K562 (cell line): ENCODE results near the gene PTPN14.

Experiments
- CBX3 ChIP-seq, 2 experiments: IDR thresholded peaks; 1 replicate in 1 of 2; 2 replicates in 1 of 2; pipeline ENCODE4 v1.6.1; 2012; ENCODE audit warnings: inconsistent platforms in 2 of 2, low read length in 2 of 2, borderline replicate concordance in 1 of 2, control low read depth in 1 of 2
- EWSR1 ChIP-seq: fragments of 450-650 bp; IDR thresholded peaks from 2 replicates; pipeline ENCODE4 v1.6.1; 2018; ENCODE audit warnings: borderline replicate concordance, mild to moderate bottlenecking, low read depth, moderate library complexity; ENCODE audit not compliant: partially characterized antibody
- MAZ ChIP-seq, 2 experiments: fragments of 450-650 bp in 1 of 2; sonication (generic) in 1 of 2; formaldehyde crosslinking; IDR thresholded peaks in 1 of 2; conservative IDR thresholded peaks in 1 of 2; 2 replicates each; pipeline versions ENCODE4 v1.4.0 to v1.5.0; 2020; ENCODE audit warnings: mild to moderate bottlenecking in 1 of 2, missing genetic modification reagents in 1 of 2
- NFXL1 ChIP-seq: fragments of 450-650 bp; formaldehyde crosslinking; IDR thresholded peaks from 2 replicates; pipeline ENCODE4 v1.4.0; 2021; ENCODE audit warnings: mild to moderate bottlenecking
- POLR2AphosphoS5 ChIP-seq: IDR thresholded peaks from 2 replicates; pipeline ENCODE4 v1.6.1; 2011; ENCODE audit warnings: mild to moderate bottlenecking, low read depth, low read length, moderate library complexity; ENCODE audit not compliant: control insufficient read depth, insufficient read depth
- POLR3A ChIP-seq: IDR thresholded peaks from 2 replicates; pipeline ENCODE4 v1.6.1; 2011; ENCODE audit warnings: borderline replicate concordance, mild to moderate bottlenecking, moderate library complexity; ENCODE audit not compliant: insufficient read length, insufficient read depth; ENCODE audit errors: extremely low read depth
- SAFB ChIP-seq: fragments of 200-400 bp; formaldehyde crosslinking; IDR thresholded peaks from 2 replicates; pipeline ENCODE4 v1.6.1; 2017; ENCODE audit warnings: low read depth, low read length, borderline replicate concordance
- SMARCC2 ChIP-seq: fragments of 450-650 bp; IDR thresholded peaks from 2 replicates; pipeline ENCODE4 v1.6.1; 2017; ENCODE audit warnings: antibody characterized with exemption, moderate library complexity, mild to moderate bottlenecking, low read depth
- SMARCE1 ChIP-seq: fragments of 450-650 bp; IDR thresholded peaks from 2 replicates; pipeline ENCODE4 v1.7.1; 2016; ENCODE audit warnings: mild to moderate bottlenecking
- TAF9B ChIP-seq: fragments of 450-650 bp; IDR thresholded peaks from 2 replicates; pipeline ENCODE4 v1.6.1; 2018; ENCODE audit warnings: mild to moderate bottlenecking; ENCODE audit not compliant: partially characterized antibody
- ZNF589 ChIP-seq: fragments of 200-800 bp; sonication (Bioruptor generic); IDR thresholded peaks from 2 replicates; pipeline ENCODE4 v1.6.1; 2016; ENCODE audit warnings: low read depth, missing genetic modification characterization, missing compliant biosample characterization
- TF ChIP-seq, protein P1 (sequence below), 2 experiments: fragments of 450-650 bp in 1 of 2; sonication (generic) in 1 of 2; formaldehyde crosslinking; conservative IDR thresholded peaks; 2 replicates each; pipeline versions ENCODE4 v1.4.0 to v1.8.1; 2020 to 2022; ENCODE audit warnings: mild to moderate bottlenecking in 1 of 2, missing genetic modification reagents in 1 of 2
- TF ChIP-seq, protein P2 (sequence below), 3 experiments: IDR thresholded peaks in 2 of 3; conservative IDR thresholded peaks in 1 of 3; 2 replicates each; pipeline ENCODE4 v1.5.1; 2011 to 2012; ENCODE audit warnings: low read length in 3 of 3, mild to moderate bottlenecking in 3 of 3, control low read depth in 2 of 3, improper control_type of control experiment in 1 of 3, inconsistent platforms in 1 of 3, low read depth in 1 of 3, mixed read lengths in 1 of 3, moderate library complexity in 1 of 3; ENCODE audit not compliant: insufficient read depth in 2 of 3

DNA sequence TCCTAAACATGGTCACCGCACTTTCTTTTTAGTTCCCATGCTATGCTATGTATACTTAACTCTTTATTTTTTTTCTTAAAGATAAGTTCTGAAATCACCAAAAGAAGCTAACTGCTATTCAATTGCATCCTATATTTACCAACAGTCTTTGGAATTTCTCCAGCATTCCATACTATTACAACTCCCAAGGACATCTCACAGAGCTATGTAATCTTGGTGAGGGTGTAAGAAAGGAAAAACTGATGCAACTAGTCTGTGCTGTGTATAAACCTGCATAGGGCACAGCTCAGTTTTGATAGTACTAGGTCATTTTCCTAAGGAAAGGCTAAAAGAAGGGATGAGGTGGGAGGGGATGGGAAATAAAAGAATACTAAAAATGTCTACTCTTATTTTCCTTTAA is 78.0 kb downstream of the PTPN14 start:
- TF ChIP-seq SMARCC2 (no peak), NFXL1 (CRISPR knock-in tag) (no peak), POLR3A (no peak), MAZ (CRISPR knock-in tag; conservative IDR thresholded peaks at IDR 0.05 in 1 of 2, IDR thresholded peaks at IDR 0.05 in 1 of 2) (no peak), CBX3 (IDR thresholded peaks at IDR 0.05; ENCODE audit: borderline replicate concordance in 1 of 2, low read length in 2 of 2) (no peak), ZNF589 (CRISPR knock-in tag) (no peak), SMARCE1 (no peak), SAFB (no peak), TAF9B (no peak), EWSR1 (no peak), POLR2AphosphoS5 (no peak)
- TF ChIP-seq, protein P1, sequence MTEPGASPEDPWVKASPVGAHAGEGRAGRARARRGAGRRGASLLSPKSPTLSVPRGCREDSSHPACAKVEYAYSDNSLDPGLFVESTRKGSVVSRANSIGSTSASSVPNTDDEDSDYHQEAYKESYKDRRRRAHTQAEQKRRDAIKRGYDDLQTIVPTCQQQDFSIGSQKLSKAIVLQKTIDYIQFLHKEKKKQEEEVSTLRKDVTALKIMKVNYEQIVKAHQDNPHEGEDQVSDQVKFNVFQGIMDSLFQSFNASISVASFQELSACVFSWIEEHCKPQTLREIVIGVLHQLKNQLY (CRISPR knock-in tag; conservative IDR thresholded peaks at IDR 0.05) = no peak
- TF ChIP-seq, protein P2, sequence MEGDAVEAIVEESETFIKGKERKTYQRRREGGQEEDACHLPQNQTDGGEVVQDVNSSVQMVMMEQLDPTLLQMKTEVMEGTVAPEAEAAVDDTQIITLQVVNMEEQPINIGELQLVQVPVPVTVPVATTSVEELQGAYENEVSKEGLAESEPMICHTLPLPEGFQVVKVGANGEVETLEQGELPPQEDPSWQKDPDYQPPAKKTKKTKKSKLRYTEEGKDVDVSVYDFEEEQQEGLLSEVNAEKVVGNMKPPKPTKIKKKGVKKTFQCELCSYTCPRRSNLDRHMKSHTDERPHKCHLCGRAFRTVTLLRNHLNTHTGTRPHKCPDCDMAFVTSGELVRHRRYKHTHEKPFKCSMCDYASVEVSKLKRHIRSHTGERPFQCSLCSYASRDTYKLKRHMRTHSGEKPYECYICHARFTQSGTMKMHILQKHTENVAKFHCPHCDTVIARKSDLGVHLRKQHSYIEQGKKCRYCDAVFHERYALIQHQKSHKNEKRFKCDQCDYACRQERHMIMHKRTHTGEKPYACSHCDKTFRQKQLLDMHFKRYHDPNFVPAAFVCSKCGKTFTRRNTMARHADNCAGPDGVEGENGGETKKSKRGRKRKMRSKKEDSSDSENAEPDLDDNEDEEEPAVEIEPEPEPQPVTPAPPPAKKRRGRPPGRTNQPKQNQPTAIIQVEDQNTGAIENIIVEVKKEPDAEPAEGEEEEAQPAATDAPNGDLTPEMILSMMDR (IDR thresholded peaks at IDR 0.05 in 2 of 3, conservative IDR thresholded peaks at IDR 0.05 in 1 of 3; ENCODE audit: insufficient read depth in 2 of 3, low read depth in 1 of 3, low read length in 3 of 3) = no peak
